Lung (tissue), 12 donors: ENCODE measurements around the gene MAPK13. TPM values are rescaled to one million over a fixed set of nuclear protein-coding genes. Genes with fewer than 3 reads are reported as not detected.
"Not testable (repeated sequence)": the region's sequence is repeated elsewhere in the genome, so short reads cannot be mapped to it uniquely, and the experiment has no call there.

Source experiments
- ATAC-seq: fragments of 200-7000 bp; cut with Tn5 transposase; one replicate; pipeline ENCODE4 v1.9.1; 2020; ENCODE audit warnings: moderate number of reproducible peaks; ENCODE audit not compliant: insufficient read depth, low FRiP score
- DNase-seq, 3 donors: peaks; one replicate each; pipeline ENCODE4 v3.0.0-alpha.2; 2013 to 2017
- H3K27ac ChIP-seq, 2 donors: one replicate each; pipeline ENCODE4 v1.5.1; 2013; ENCODE audit warnings: mild to moderate bottlenecking in 2 of 2, moderate library complexity in 2 of 2, control low read depth in 1 of 2, inconsistent platforms in 1 of 2, low read depth in 1 of 2, low read length in 1 of 2
- H3K27me3 ChIP-seq, 3 donors: one replicate each; pipeline ENCODE4 v1.5.1; 2013; ENCODE audit warnings: low read length in 2 of 3; ENCODE audit not compliant: control insufficient read depth in 3 of 3, insufficient read depth in 3 of 3
- H3K36me3 ChIP-seq, 4 donors: one replicate each; pipeline ENCODE4 v1.5.1; 2013; ENCODE audit warnings: low read length in 4 of 4, mild to moderate bottlenecking in 1 of 4, moderate library complexity in 1 of 4; ENCODE audit not compliant: control insufficient read depth in 4 of 4, insufficient read depth in 4 of 4
- H3K4me1 ChIP-seq, 5 donors: one replicate each; pipeline ENCODE4 v1.5.1; 2013; ENCODE audit warnings: low read length in 5 of 5, mild to moderate bottlenecking in 2 of 5, moderate library complexity in 1 of 5; ENCODE audit not compliant: control insufficient read depth in 5 of 5, insufficient read depth in 5 of 5
- H3K4me3 ChIP-seq: one replicate; pipeline ENCODE4 v1.5.1; 2013; ENCODE audit warnings: mild to moderate bottlenecking, control low read depth, moderate library complexity
- H3K9ac ChIP-seq, 2 donors: one replicate each; pipeline ENCODE4 v1.5.1; 2013; ENCODE audit warnings: low read length in 2 of 2, control low read depth in 1 of 2; ENCODE audit not compliant: insufficient read depth in 1 of 2
- H3K9me3 ChIP-seq, 4 donors: one replicate each; pipeline ENCODE4 v1.5.1; 2013; ENCODE audit warnings: low read length in 3 of 4, mild to moderate bottlenecking in 1 of 4, moderate library complexity in 1 of 4; ENCODE audit not compliant: control insufficient read depth in 4 of 4, insufficient read depth in 3 of 4
- WGBS, 2 donors: extraction: QIAGEN DNeasy Blood & Tissue Kit; methylation state at CpG; one replicate each; pipeline ENCODE4 v1.1.7; 2013; 5-methylcytosine and 5-hydroxymethylcytosine counted together
- polyA plus RNA-seq, 2 donors: library from polyadenylated mRNA; stranded (reverse); fragments of 200-250 nt; gene quantifications; one replicate each; pipeline ENCODE4 v1.2.1, GENCODE V29; 2013
- total RNA-seq, 2 donors: library from RNA; depleted of rRNA in 1 of 2; stranded (reverse); fragments of >200 nt in 1 of 2; gene quantifications; one replicate each; pipeline ENCODE4 v1.2.1, GENCODE V29; 2014 to 2021
- TF ChIP-seq, protein P1 (sequence below): IDR thresholded peaks from 2 replicates; pipeline ENCODE4 v1.5.1; 2012; ENCODE audit warnings: mild to moderate bottlenecking; ENCODE audit errors: control extremely low read depth, extremely low read depth
- donor health status: control.
- donor health status: control.
- donor health status: Bipolar disorder and iron deficiency.
- donor health status: healthy.
- donor health status: DM: yes; HTN: yes; CAD: no.

The MAPK13 gene
- total and polyA plus RNA-seq, 4 donors = 29.9 to 73.3 (median 50.5) TPM

DNA sequence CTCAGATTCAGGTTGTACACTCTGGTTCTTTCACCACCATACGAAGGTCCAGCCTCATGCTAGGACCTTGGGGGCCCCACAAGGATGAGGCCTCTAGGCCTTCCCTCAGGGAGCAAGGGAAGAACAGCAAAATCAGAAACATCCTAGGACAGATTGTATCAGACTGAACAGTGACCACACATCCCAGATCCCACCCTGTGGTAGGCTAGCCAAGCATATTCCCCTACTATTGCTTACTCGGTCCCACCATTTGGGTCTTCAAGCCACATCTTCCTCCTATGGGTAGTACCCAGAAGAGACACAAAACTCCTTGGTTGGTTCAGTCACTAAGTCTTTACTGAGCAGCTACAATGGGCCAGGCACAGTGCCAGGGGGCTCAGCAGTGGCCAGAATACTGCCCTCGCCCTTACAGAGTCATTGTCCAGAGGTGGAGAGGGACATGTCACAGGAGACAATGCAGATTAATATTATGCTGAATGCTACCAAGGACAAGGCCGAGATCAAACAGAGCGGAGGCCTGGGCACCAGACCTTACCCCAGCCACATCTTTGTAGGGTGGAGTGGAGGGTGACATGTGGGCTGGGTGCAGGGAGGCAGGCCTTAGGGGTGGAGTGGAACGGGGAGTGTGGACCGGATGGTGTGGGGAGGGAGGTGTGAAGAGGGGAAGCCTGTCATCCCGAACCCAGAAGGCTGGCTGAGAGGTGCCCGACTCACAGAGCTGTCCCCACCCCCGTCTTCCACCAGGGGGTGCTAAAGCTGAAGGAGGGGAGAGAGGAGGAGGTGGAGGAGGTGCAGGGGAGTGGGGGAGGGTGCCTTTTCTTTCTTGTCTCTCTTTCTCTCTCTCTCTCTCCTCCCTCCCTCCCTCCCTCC is 6.8 kb upstream of the MAPK13 start:
- Histone ChIP-seq H3K36me3 (no peaks in the 10 kb centered on the region), H3K4me3 (no peak overlapping the region), H3K9ac (no peak overlapping the region), H3K27me3 (no peaks in the 10 kb centered on the region), H3K9me3 (no peaks in the 10 kb centered on the region), H3K4me1 (peaks cover 0 to 30% (median 0%) of the 10 kb centered on the region in 5 donors), H3K27ac (no peak overlapping the region)
- 38 to 48% methylated on average over 9 to 10 of the region's 10 CpGs for WGBS, 2 donors
- DNase-seq (peak; percentile 76 to 79 (median 78)), ATAC-seq (peak; percentile 60)
- TF ChIP-seq, protein P1, sequence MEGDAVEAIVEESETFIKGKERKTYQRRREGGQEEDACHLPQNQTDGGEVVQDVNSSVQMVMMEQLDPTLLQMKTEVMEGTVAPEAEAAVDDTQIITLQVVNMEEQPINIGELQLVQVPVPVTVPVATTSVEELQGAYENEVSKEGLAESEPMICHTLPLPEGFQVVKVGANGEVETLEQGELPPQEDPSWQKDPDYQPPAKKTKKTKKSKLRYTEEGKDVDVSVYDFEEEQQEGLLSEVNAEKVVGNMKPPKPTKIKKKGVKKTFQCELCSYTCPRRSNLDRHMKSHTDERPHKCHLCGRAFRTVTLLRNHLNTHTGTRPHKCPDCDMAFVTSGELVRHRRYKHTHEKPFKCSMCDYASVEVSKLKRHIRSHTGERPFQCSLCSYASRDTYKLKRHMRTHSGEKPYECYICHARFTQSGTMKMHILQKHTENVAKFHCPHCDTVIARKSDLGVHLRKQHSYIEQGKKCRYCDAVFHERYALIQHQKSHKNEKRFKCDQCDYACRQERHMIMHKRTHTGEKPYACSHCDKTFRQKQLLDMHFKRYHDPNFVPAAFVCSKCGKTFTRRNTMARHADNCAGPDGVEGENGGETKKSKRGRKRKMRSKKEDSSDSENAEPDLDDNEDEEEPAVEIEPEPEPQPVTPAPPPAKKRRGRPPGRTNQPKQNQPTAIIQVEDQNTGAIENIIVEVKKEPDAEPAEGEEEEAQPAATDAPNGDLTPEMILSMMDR = peak; percentile 65

DNA sequence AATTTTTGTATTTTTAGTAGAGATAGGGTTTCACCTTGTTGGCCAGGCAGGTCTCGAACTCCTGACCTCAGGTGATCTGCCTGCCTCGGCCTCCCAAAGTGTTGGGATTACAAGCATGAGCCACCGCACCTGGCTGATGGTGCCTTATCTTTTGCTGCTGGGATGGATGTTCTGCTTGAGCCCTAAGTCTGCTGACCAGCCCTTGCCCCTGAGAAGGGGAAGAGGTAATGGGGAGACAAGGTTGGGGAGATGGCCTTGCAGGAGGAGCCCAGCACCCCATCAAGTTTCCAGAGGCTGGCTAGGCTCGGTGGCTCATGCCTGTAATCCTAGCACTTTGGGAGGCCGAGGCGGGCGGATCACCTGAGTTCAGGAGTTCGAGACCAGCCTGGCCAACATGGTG is 6.0 kb upstream of the MAPK13 start:
- peaks cover 0 to 29% (median 0%) of the 10 kb centered on the region in 5 donors for H3K4me1 ChIP-seq
- not testable (repeated sequence) for H3K9ac ChIP-seq, H3K4me3 ChIP-seq, ATAC-seq, DNase-seq, H3K36me3 ChIP-seq, H3K27me3 ChIP-seq, H3K27ac ChIP-seq, H3K9me3 ChIP-seq
- 86% methylated on average over 6 to 8 of the region's 8 CpGs for WGBS, 2 donors

DNA sequence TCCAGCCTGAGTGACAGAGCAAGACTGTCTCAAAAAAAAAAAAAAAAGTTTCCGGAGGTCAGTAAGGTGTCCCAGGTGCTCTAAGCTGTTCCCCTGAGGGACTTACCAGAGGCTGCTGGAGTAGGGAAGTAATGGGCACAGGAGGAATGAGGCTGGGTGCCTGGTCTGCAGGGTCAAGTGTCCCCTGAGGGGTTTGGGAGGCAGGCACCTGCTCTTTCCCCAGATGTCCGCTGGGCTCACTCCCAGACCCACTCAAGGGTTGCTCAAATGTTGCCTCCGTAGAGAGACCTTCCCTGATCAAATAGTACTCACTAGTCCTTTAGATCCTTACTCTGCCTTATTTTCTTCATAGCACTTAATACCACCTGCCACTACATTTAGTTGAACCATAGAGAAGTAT is 5.4 kb upstream of the MAPK13 start:
- H3K27ac ChIP-seq = no peak overlapping the region
- TF ChIP-seq, protein P1 = no peak
- 73 to 84% methylated on average over 3 of the region's 3 CpGs for WGBS, 2 donors
- H3K36me3 ChIP-seq = no peaks in the 10 kb centered on the region
- H3K9me3 ChIP-seq = no peaks in the 10 kb centered on the region
- H3K9ac ChIP-seq = no peak overlapping the region
- DNase-seq = no peak
- H3K27me3 ChIP-seq = peaks cover 0 to 3% (median 0%) of the 10 kb centered on the region in 3 donors
- ATAC-seq = no peak
- H3K4me3 ChIP-seq = no peak overlapping the region
- peaks cover 0 to 29% (median 0%) of the 10 kb centered on the region in 5 donors for H3K4me1 ChIP-seq

DNA sequence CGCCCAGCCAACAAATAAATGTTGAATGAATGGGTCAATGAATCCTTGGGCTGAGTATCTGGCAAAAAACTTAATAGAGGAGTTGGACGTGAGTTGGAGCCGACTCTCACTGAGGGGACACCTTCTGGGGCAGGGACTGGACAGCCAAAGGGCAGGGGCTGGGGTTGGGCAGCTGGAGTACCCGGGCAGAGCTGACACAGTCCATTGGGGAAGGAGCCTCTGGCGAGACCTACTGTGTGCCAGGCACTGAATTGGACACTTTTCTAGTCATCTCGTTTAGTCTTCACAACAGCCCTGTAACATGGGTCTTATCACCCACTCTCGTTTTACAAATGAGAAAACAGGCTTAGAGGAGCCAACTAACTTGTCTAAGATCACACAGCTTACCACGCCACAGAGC is 4.7 kb upstream of the MAPK13 start:
- DNase-seq (no peak), ATAC-seq (no peak)
- Histone ChIP-seq H3K9ac (no peak overlapping the region), H3K36me3 (no peaks in the 10 kb centered on the region), H3K27me3 (peaks cover 0 to 4% (median 0%) of the 10 kb centered on the region in 3 donors), H3K4me3 (no peak overlapping the region), H3K4me1 (peaks cover 0 to 32% (median 0%) of the 10 kb centered on the region in 5 donors), H3K27ac (no peak overlapping the region), H3K9me3 (no peaks in the 10 kb centered on the region)
- 77 to 81% methylated on average over 8 of the region's 8 CpGs for WGBS, 2 donors
- TF ChIP-seq, protein P1 = no peak
